A549 (cell line): ENCODE results near the gene TSSC4. TPM values are rescaled to one million over a fixed set of nuclear protein-coding genes. Genes with fewer than 3 reads are reported as not detected.

Experiments
- ATAC-seq, 2 experiments: fragments of 200-7000 bp in 1 of 2; fragments of >200 bp in 1 of 2; cut with Nextera tagmentation in 1 of 2; cut with Tn5 transposase in 1 of 2; 3 replicates each; pipeline versions ENCODE4 v1.8.0 to v1.9.1; 2018 to 2020; ENCODE audit warnings: mild to moderate bottlenecking in 1 of 2, moderate library complexity in 1 of 2
- CTCF ChIA-PET: fragments of 300-600 bp; sonication (Branson Sonifier 250); formaldehyde crosslinking; extraction: SDS; loops from one replicate; lab custom pipeline; 2021; ENCODE audit warnings: antibody characterized with exemption, inconsistent platforms; lab: Yijun Ruan, JAX
- POLR2A ChIA-PET: fragments of 350-600 bp; formaldehyde crosslinking; extraction: SDS; loops from one replicate; lab custom pipeline; 2021; ENCODE audit warnings: antibody characterized with exemption, inconsistent platforms; lab: Yijun Ruan, JAX
- DNase-seq, 2 experiments: peaks; one replicate each; pipeline versions ENCODE4 v3.0.0 to v3.0.0-alpha.2; 2011 to 2016; ENCODE audit warnings: low read depth in 1 of 2, low spot score in 1 of 2
- FAIRE-seq: peaks from 2 replicates; lab custom pipeline; 2011; peaks lifted over from hg19 to GRCh38; lab: Jason Lieb, UNC
- H3K27ac ChIP-seq, 2 experiments: fragments of >200 bp; sonication (Bioruptor Twin); formaldehyde crosslinking; 3 replicates each; pipeline ENCODE4 v1.5.1; 2016 to 2017
- H3K4me1 ChIP-seq: fragments of >200 bp; sonication (Bioruptor Twin); formaldehyde crosslinking; 3 replicates; pipeline ENCODE4 v1.6.1; 2016
- H3K4me2 ChIP-seq: fragments of >200 bp; sonication (Bioruptor Twin); formaldehyde crosslinking; 3 replicates; pipeline ENCODE4 v1.6.1; 2016
- H3K4me3 ChIP-seq: fragments of >200 bp; sonication (Bioruptor Twin); formaldehyde crosslinking; 3 replicates; pipeline ENCODE4 v1.5.1; 2016
- H3K9me3 ChIP-seq: fragments of >200 bp; sonication (Bioruptor Twin); formaldehyde crosslinking; 3 replicates; pipeline ENCODE4 v1.6.1; 2016
- E2F6 ChIP-seq: IDR thresholded peaks from 2 replicates; pipeline ENCODE4 v1.6.1; 2012; ENCODE audit warnings: low read depth, borderline replicate concordance
- EHMT2 ChIP-seq: fragments of 200-600 bp; sonication (generic); IDR thresholded peaks from 2 replicates; pipeline ENCODE4 v1.6.1; 2016; ENCODE audit warnings: antibody characterized with exemption, low read depth, mild to moderate bottlenecking, moderate library complexity
- GATA3 ChIP-seq: IDR thresholded peaks from 2 replicates; pipeline ENCODE4 v1.6.1; 2012; ENCODE audit warnings: borderline replicate concordance
- HMGXB4 ChIP-seq: fragments of 250-450 bp; sonication (Bioruptor Pico); IDR thresholded peaks from 2 replicates; pipeline ENCODE4 v1.5.0; 2021; ENCODE audit warnings: mild to moderate bottlenecking, moderate library complexity, borderline replicate concordance
- HOXA7 ChIP-seq: fragments of 250-450 bp; sonication (Bioruptor Pico); IDR thresholded peaks from 2 replicates; pipeline ENCODE4 v1.5.0; 2020; ENCODE audit warnings: mild to moderate bottlenecking, moderate library complexity
- HOXB13 ChIP-seq: fragments of 250-450 bp; sonication (Bioruptor Pico); IDR thresholded peaks from 2 replicates; pipeline ENCODE4 v1.5.0; 2020; ENCODE audit warnings: low read depth, mild to moderate bottlenecking, moderate library complexity
- HOXB5 ChIP-seq: fragments of 250-450 bp; sonication (Bioruptor Pico); IDR thresholded peaks from 2 replicates; pipeline ENCODE4 v1.5.0; 2020; ENCODE audit warnings: mild to moderate bottlenecking, moderate library complexity
- KDM5A ChIP-seq: fragments of 200-600 bp; sonication (generic); IDR thresholded peaks from 2 replicates; pipeline ENCODE4 v1.6.1; 2016; ENCODE audit warnings: antibody characterized with exemption, mild to moderate bottlenecking
- MAX ChIP-seq: IDR thresholded peaks from 2 replicates; pipeline ENCODE4 v1.6.1; 2012
- MAZ ChIP-seq: fragments of 150-350 bp; IDR thresholded peaks from 2 replicates; pipeline ENCODE4 v1.6.1; 2014; ENCODE audit warnings: antibody characterized with exemption, low read depth, low read length, borderline replicate concordance
- NPAS2 ChIP-seq: fragments of 250-450 bp; sonication (Bioruptor Pico); IDR thresholded peaks from 2 replicates; pipeline ENCODE4 v1.8.0; 2022; ENCODE audit warnings: mild to moderate bottlenecking, moderate library complexity, borderline replicate concordance
- PBX3 ChIP-seq: IDR thresholded peaks from 2 replicates; pipeline ENCODE4 v1.6.1; 2012
- RAD21 ChIP-seq, 2 experiments: fragments of >200 bp in 1 of 2; sonication (Bioruptor Twin) in 1 of 2; formaldehyde crosslinking in 1 of 2; IDR thresholded peaks in 1 of 2; conservative IDR thresholded peaks in 1 of 2; 2 replicates in 1 of 2; 3 replicates in 1 of 2; pipeline ENCODE4 v1.6.1; 2012 to 2018; ENCODE audit warnings: inconsistent platforms in 1 of 2
- RARB ChIP-seq: fragments of 250-450 bp; sonication (Bioruptor Pico); IDR thresholded peaks from 2 replicates; pipeline ENCODE4 v1.8.0; 2021; ENCODE audit warnings: mild to moderate bottlenecking, moderate library complexity
- RCOR1 ChIP-seq: fragments of 150-350 bp; IDR thresholded peaks from 2 replicates; pipeline ENCODE4 v1.6.1; 2014; ENCODE audit warnings: antibody characterized with exemption, low read length, low read depth
- SREBF2 ChIP-seq: fragments of 450-650 bp; IDR thresholded peaks from 2 replicates; pipeline ENCODE4 v1.6.1; 2014; ENCODE audit warnings: mild to moderate bottlenecking, moderate library complexity
- USF2 ChIP-seq: fragments of 450-650 bp; IDR thresholded peaks from 2 replicates; pipeline ENCODE4 v1.6.1; 2014; ENCODE audit warnings: antibody characterized with exemption
- ZFP36 ChIP-seq: fragments of 450-650 bp; IDR thresholded peaks from 2 replicates; pipeline ENCODE4 v1.6.1; 2014; ENCODE audit warnings: borderline replicate concordance; ENCODE audit not compliant: partially characterized antibody
- ZSCAN20 ChIP-seq: fragments of 250-450 bp; sonication (Bioruptor Pico); IDR thresholded peaks from 2 replicates; pipeline ENCODE4 v1.8.0; 2022; ENCODE audit warnings: mild to moderate bottlenecking, moderate library complexity
- WGBS: methylation state at CpG from one replicate; pipeline ENCODE4 v1.1.6; 2017; ENCODE audit errors: missing lambda C conversion rate; 5-methylcytosine and 5-hydroxymethylcytosine counted together
- polyA plus RNA-seq, 4 experiments: library from polyadenylated mRNA; depleted of rRNA in 3 of 4; stranded (reverse); fragments of >200 nt; fragmentation: RNase III in 1 of 4; extraction: RNeasy Plus Mini Kit Qiagen cat#74134 plus additional on column Dnase treatment in 1 of 4; gene quantifications; 2 replicates in 3 of 4; 3 replicates in 1 of 4; pipeline ENCODE4 v1.2.3, GENCODE V29; 2011 to 2017

The TSSC4 gene
- polyA plus RNA-seq, 2 of the 4 experiments (the other 2 are of a cell fraction): 21.8 to 45.5 TPM

GRCh38 chr11:2382936-2383851 is 17.4 kb upstream of the TSSC4 start:
- POLR2A ChIA-PET: no interaction called here
- H3K27ac ChIP-seq: peak overlapping the region in 1 of 2 experiments; percentile 58; a peak in 1 of 6 replicates

GRCh38 chr11:2383852-2384804 is 16.4 kb upstream of the TSSC4 start:
- CTCF ChIA-PET: interaction anchor here (2.3 to 4.4 kb wide), 2 partner anchors 15 to 78 kb away, joined by 14 to 17 read pairs; partner anchors contain the start of gene TSSC4
- FAIRE-seq (no peak), ATAC-seq (peak in 1 of 2 experiments; percentile 30; a peak in 3 of 6 replicates)
- Histone ChIP-seq H3K4me1 (peaks cover 38% of the 10 kb centered on the region), H3K4me3 (no peak overlapping the region)
- TF ChIP-seq HOXA7 (CRISPR knock-in tag) (no peak), PBX3 (no peak), HOXB5 (CRISPR knock-in tag) (no peak), NPAS2 (CRISPR knock-in tag) (no peak), KDM5A (no peak), SREBF2 (no peak)
- TF ChIP-seq, all 56 proteins: peak for 0
- H3K9me3 ChIP-seq: no peaks in the 10 kb centered on the region
- peak overlapping the region in 1 of 2 experiments; percentile 31; a peak in 1 of 6 replicates for H3K27ac ChIP-seq
- WGBS: 80% methylated on average over 6 of the region's 33 CpGs
- POLR2A ChIA-PET: no interaction called here
- no peak for DNase-seq
- H3K4me2 ChIP-seq: no peak overlapping the region

More at GRCh38 chr11:2382936-2383851, 17.4 kb upstream of the TSSC4 start:
- no peaks in the 10 kb centered on the region for H3K9me3 ChIP-seq
- peak in 1 of 2 experiments; percentile 32; a peak in 3 of 6 replicates for ATAC-seq
- no peak for FAIRE-seq
- peaks cover 44% of the 10 kb centered on the region for H3K4me1 ChIP-seq
- CTCF ChIA-PET: interaction anchor here (0.7 to 4.4 kb wide), 6 partner anchors 16 to 148 kb away, joined by 3 to 17 read pairs (median 8); partner anchors contain the start of gene TSSC4
- WGBS: 72% methylated on average over 19 of the region's 26 CpGs
- no peak for TF ChIP-seq EHMT2
- no peak for TF ChIP-seq HOXB13
- TF ChIP-seq RAD21 (conservative IDR thresholded peaks at IDR 0.05 in 1 of 2, IDR thresholded peaks at IDR 0.05 in 1 of 2): no peak
- TF ChIP-seq MAZ: no peak
- no peak for TF ChIP-seq RARB (CRISPR knock-in tag)
- DNase-seq: no peak
- no peak overlapping the region for H3K4me3 ChIP-seq
- no peak overlapping the region for H3K4me2 ChIP-seq

- 89% methylated on average over 26 of the region's 48 CpGs for WGBS
- ATAC-seq: no peak
- Histone ChIP-seq H3K4me2 (no peak overlapping the region), H3K9me3 (no peaks in the 10 kb centered on the region), H3K4me1 (peaks cover 44% of the 10 kb centered on the region), H3K4me3 (no peak overlapping the region), H3K27ac (no peak overlapping the region)
- DNase-seq: no peak
- ChIA-PET POLR2A (interaction anchor here (1.2 to 2.8 kb wide), 2 partner anchors 9 to 15 kb away, joined by 3 to 18 read pairs; partner anchors contain the start of genes CD81 and TSSC4), CTCF (interaction anchor here (1.3 to 4.4 kb wide), 5 partner anchors 13 to 75 kb away, joined by 3 to 25 read pairs (median 17); partner anchors contain the start of gene TSSC4)
- no peak for FAIRE-seq
- no peak for TF ChIP-seq HOXB13
- TF ChIP-seq ZSCAN20 (CRISPR knock-in tag): no peak
- no peak for TF ChIP-seq GATA3
- TF ChIP-seq HMGXB4 (CRISPR knock-in tag): no peak
- no peak for TF ChIP-seq MAX
- TF ChIP-seq ZFP36: no peak
- TF ChIP-seq E2F6: no peak
- no peak for TF ChIP-seq PBX3
- TF ChIP-seq NPAS2 (CRISPR knock-in tag): no peak
- no peak for TF ChIP-seq RCOR1
- no peak for TF ChIP-seq USF2
Measured at GRCh38 chr11:2385156-2386151, 15.1 kb upstream of the TSSC4 start.
